Memory B cell (primary cell): ENCODE results near the gene AKNA.
"Not testable (repeated sequence)": the region's sequence is repeated elsewhere in the genome, so short reads cannot be mapped to it uniquely, and the experiment has no call there.

Experiments used
- ATAC-seq: fragments of 150-1000 bp; cut with Tn5 transposase; 2 replicates; pipeline ENCODE4 v1.10.0; 2021; ENCODE audit warnings: low read depth, mild to moderate bottlenecking, moderate library complexity
- DNase-seq, 2 donors: peaks; one replicate each; pipeline ENCODE4 v3.0.0; 2022; ENCODE audit warnings: low spot score in 2 of 2
- H3K27ac Mint-ChIP-seq: one replicate; pipeline ENCODE4 v1.8.0; 2022; ENCODE audit warnings: mild to moderate bottlenecking, moderate library complexity, mixed read lengths
- H3K27me3 Mint-ChIP-seq: one replicate; pipeline ENCODE4 v1.8.0; 2022; ENCODE audit warnings: mixed read lengths
- H3K36me3 Mint-ChIP-seq: one replicate; pipeline ENCODE4 v1.8.0; 2022; ENCODE audit warnings: mild to moderate bottlenecking, mixed read lengths
- H3K4me1 Mint-ChIP-seq: one replicate; pipeline ENCODE4 v1.8.0; 2022; ENCODE audit warnings: mixed read lengths
- H3K4me3 Mint-ChIP-seq: one replicate; pipeline ENCODE4 v1.8.0; 2022; ENCODE audit warnings: mild to moderate bottlenecking, moderate library complexity, mixed read lengths
- H3K9me3 Mint-ChIP-seq: one replicate; pipeline ENCODE4 v1.8.0; 2022; ENCODE audit warnings: mixed read lengths

AKNA gene

GRCh38 chr9:114322160-114322818 is 65.5 kb downstream of the AKNA start:
- not testable (repeated sequence) for H3K27me3 Mint-ChIP-seq, H3K36me3 Mint-ChIP-seq, H3K9me3 Mint-ChIP-seq, H3K4me3 Mint-ChIP-seq, ATAC-seq, H3K27ac Mint-ChIP-seq, DNase-seq, H3K4me1 Mint-ChIP-seq

GRCh38 chr9:114321759-114322158 is 66.0 kb downstream of the AKNA start:
- H3K36me3 Mint-ChIP-seq: no peaks in the 10 kb centered on the region
- ATAC-seq: no peak
- no peaks in the 10 kb centered on the region for H3K4me1 Mint-ChIP-seq
- DNase-seq: no peak
- H3K27me3 Mint-ChIP-seq: peaks cover 7% of the 10 kb centered on the region
- H3K9me3 Mint-ChIP-seq: no peaks in the 10 kb centered on the region
- no peak overlapping the region for H3K4me3 Mint-ChIP-seq
- no peak overlapping the region for H3K27ac Mint-ChIP-seq

GRCh38 chr9:114320710-114321109 is 67.1 kb downstream of the AKNA start:
- not testable (repeated sequence) for DNase-seq, H3K4me1 Mint-ChIP-seq

DNA sequence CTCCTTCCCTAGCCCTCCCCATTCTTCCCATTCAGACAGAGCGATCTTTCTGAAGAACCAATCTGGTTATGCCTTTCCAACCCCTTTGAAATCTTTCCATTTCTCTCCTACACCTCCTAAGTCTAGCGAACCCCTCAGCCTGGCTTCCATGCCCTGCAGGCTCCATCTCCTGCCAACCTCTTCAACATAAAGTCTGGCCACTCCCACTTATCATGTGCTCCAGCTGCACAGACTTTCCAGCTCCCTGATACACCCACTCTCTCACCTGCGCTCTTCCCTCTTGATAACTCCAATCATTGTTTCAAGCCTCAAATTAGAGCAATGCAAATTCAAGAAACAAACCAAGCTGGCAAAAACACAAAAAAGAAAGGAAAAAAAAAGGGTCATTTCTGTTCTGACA is 68.6 kb downstream of the AKNA start:
- Mint-ChIP-seq H3K36me3 (peaks cover 5% of the 10 kb centered on the region), H3K9me3 (peaks cover 4% of the 10 kb centered on the region), H3K27ac (no peak overlapping the region), H3K4me3 (no peak overlapping the region), H3K4me1 (no peaks in the 10 kb centered on the region), H3K27me3 (peaks cover 13% of the 10 kb centered on the region)
- ATAC-seq (no peak), DNase-seq (no peak)

More at GRCh38 chr9:114320710-114321109, 67.1 kb downstream of the AKNA start:
- not testable (repeated sequence) for H3K4me3 Mint-ChIP-seq, H3K9me3 Mint-ChIP-seq, H3K36me3 Mint-ChIP-seq, ATAC-seq, H3K27ac Mint-ChIP-seq, H3K27me3 Mint-ChIP-seq

DNA sequence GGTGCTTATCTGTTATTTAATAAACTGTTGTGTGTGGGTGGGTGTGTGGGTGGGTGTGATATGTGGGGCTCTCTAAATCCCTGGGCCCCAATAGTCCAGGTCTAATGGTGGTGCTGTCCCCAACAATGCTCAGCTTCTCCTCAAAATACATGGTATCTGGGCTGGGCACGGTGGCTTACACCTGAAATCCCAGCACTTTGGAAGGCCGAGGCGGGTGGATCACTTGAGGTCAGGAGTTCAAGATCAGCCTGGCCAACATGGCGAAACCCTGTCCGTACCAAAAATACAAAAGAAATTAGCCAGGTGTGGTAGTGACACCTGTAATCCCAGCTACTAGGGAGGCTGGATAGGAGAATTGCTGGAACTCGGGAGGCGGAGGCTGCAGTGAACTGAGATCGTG is 69.4 kb downstream of the AKNA start:
- ATAC-seq: no peak
- no peak overlapping the region for H3K27ac Mint-ChIP-seq

DNA sequence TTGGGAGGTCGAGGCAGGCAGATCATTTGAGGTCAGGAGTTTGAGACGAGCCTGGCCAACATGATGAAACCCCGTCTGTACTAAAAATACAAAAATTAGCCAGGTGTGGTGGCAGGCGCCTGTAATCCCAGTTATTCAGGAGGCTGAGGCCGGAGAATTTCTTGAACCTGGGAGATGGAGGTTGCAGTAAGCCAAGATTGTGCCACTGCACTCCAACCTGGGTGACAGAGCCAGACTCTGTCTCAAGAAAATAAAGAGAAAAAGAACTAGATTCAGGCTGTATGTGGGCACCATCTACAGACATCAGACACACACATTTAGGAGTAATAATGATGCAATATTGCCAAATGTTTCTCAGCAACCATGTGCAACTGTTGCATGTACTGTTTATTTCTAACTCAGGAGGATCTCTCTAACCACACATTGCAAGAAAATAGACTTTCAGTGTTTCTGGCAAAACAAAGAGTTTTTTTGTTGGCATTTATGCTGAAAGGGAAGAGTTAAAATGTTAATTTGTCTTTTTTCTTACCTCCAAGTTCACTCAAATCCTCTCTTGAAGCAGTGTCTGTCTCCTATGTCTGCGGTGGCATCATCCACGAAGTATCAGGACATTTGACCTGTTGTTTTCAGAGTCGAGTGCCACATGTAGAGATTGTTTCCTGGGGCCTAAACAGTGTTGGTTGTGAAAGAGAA is 70.0 kb downstream of the AKNA start:
- Mint-ChIP-seq H3K4me1 (no peaks in the 10 kb centered on the region), H3K27me3 (peaks cover 13% of the 10 kb centered on the region), H3K4me3 (no peak overlapping the region), H3K9me3 (peaks cover 4% of the 10 kb centered on the region), H3K36me3 (peaks cover 5% of the 10 kb centered on the region), H3K27ac (no peak overlapping the region)
- ATAC-seq: no peak
- no peak for DNase-seq

More for the DNA sequence above, 69.4 kb downstream of the AKNA start:
- Mint-ChIP-seq H3K4me3 (no peak overlapping the region), H3K9me3 (peaks cover 4% of the 10 kb centered on the region), H3K36me3 (peaks cover 5% of the 10 kb centered on the region), H3K27me3 (peaks cover 13% of the 10 kb centered on the region), H3K4me1 (no peaks in the 10 kb centered on the region)
- no peak for DNase-seq

- Mint-ChIP-seq H3K36me3 (peaks cover 5% of the 10 kb centered on the region), H3K27ac (no peak overlapping the region), H3K9me3 (peaks cover 4% of the 10 kb centered on the region), H3K4me3 (no peak overlapping the region), H3K4me1 (no peaks in the 10 kb centered on the region), H3K27me3 (peaks cover 11% of the 10 kb centered on the region)
- no peak for ATAC-seq
- DNase-seq: no peak
Measured at GRCh38 chr9:114316605-114317230, 71.1 kb downstream of the AKNA start.

GRCh38 chr9:114315723-114316363 is 71.9 kb downstream of the AKNA start:
- H3K4me3 Mint-ChIP-seq: no peak overlapping the region
- no peak for ATAC-seq

GRCh38 chr9:114314881-114315722 is 72.7 kb downstream of the AKNA start:
- peaks cover 4% of the 10 kb centered on the region for H3K9me3 Mint-ChIP-seq
- no peak overlapping the region for H3K4me3 Mint-ChIP-seq
- DNase-seq (no peak), ATAC-seq (no peak)
- no peak overlapping the region for H3K27ac Mint-ChIP-seq
- peaks cover 5% of the 10 kb centered on the region for H3K36me3 Mint-ChIP-seq
- peaks cover 11% of the 10 kb centered on the region for H3K27me3 Mint-ChIP-seq
- H3K4me1 Mint-ChIP-seq: no peaks in the 10 kb centered on the region

More at GRCh38 chr9:114315723-114316363, 71.9 kb downstream of the AKNA start:
- no peak for DNase-seq
- H3K9me3 Mint-ChIP-seq: peaks cover 4% of the 10 kb centered on the region
- H3K27me3 Mint-ChIP-seq: peaks cover 11% of the 10 kb centered on the region
- H3K4me1 Mint-ChIP-seq: no peaks in the 10 kb centered on the region
- peaks cover 5% of the 10 kb centered on the region for H3K36me3 Mint-ChIP-seq
- H3K27ac Mint-ChIP-seq: no peak overlapping the region

- H3K9me3 Mint-ChIP-seq: peaks cover 4% of the 10 kb centered on the region
- no peak overlapping the region for H3K4me3 Mint-ChIP-seq
- H3K4me1 Mint-ChIP-seq: no peaks in the 10 kb centered on the region
- peaks cover 5% of the 10 kb centered on the region for H3K36me3 Mint-ChIP-seq
- H3K27ac Mint-ChIP-seq: no peak overlapping the region
- no peak for DNase-seq
- peaks cover 11% of the 10 kb centered on the region for H3K27me3 Mint-ChIP-seq
- no peak for ATAC-seq
Measured at GRCh38 chr9:114314256-114314867, 73.4 kb downstream of the AKNA start.

DNA sequence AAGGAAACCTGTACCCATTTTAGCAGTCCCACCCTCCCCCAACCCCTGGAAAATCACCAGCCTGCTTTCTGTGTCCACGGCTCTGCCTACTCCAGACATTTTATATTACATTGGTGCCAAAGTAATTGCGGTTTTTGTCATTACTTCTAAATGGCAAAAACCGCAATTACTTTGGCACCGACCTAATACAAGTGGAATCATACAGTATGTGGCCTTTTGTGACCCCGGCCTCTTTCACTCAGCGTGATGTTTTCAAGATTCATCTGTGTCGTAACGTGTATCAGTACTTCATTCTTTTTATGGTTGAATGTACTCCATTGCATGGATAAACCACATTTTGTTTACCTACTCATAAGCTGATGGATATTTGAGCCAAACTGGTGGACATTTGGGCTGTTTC is 74.6 kb downstream of the AKNA start:
- H3K27ac Mint-ChIP-seq: no peak overlapping the region
- peaks cover 6% of the 10 kb centered on the region for H3K27me3 Mint-ChIP-seq
- DNase-seq: no peak
- ATAC-seq: no peak
- H3K36me3 Mint-ChIP-seq: peaks cover 5% of the 10 kb centered on the region
- no peak overlapping the region for H3K4me3 Mint-ChIP-seq
- no peaks in the 10 kb centered on the region for H3K4me1 Mint-ChIP-seq
- H3K9me3 Mint-ChIP-seq: peaks cover 4% of the 10 kb centered on the region

DNA sequence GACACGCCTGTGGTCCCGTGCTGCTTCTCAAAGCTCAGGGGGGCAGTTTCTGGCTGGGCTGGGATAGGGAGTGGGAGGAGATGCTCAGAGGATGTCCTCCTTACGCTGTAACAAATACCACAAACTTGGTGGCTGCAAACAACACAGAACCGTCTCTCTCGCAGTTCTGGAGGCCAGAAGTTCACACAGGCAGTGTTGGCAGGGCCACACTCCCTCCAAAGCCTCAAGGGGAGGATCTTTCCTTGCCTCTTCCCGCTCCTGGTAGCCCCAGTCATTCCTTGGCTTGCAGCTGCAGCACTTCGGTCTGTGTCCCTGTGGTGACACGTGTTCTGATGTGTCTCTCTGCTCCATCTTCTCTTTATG is 75.3 kb downstream of the AKNA start:
- ATAC-seq: no peak
- H3K36me3 Mint-ChIP-seq: peaks cover 5% of the 10 kb centered on the region
- DNase-seq: no peak
- H3K4me1 Mint-ChIP-seq: no peaks in the 10 kb centered on the region
- no peak overlapping the region for H3K27ac Mint-ChIP-seq
- peaks cover 6% of the 10 kb centered on the region for H3K27me3 Mint-ChIP-seq
- H3K9me3 Mint-ChIP-seq: peaks cover 4% of the 10 kb centered on the region
- H3K4me3 Mint-ChIP-seq: no peak overlapping the region
